AG04450 (cell line): ENCODE results near the gene LDB2. TPM values are rescaled to one million over a fixed set of nuclear protein-coding genes. Genes with fewer than 3 reads are reported as not detected.

Source experiments
- CTCF ChIA-PET: fragments of 300-600, 350-600 bp; formaldehyde crosslinking; extraction: SDS; loops from one replicate; lab custom pipeline; 2022; ENCODE audit warnings: antibody characterized with exemption, inconsistent platforms; lab: Charles Lee
- POLR2A ChIA-PET: fragments of 350-600 bp; formaldehyde crosslinking; extraction: SDS; loops from one replicate; lab custom pipeline; 2021; ENCODE audit warnings: antibody characterized with exemption, inconsistent platforms; lab: Yijun Ruan, JAX
- DNase-seq: peaks from one replicate; pipeline ENCODE4 v3.0.0-alpha.2; 2011; ENCODE audit warnings: low read depth, low spot score
- H3K27ac ChIP-seq: one replicate; pipeline ENCODE4 v1.5.1; 2012; ENCODE audit warnings: low read depth, low read length, control low read depth
- H3K27me3 ChIP-seq: one replicate; pipeline ENCODE4 v1.6.0; 2012; ENCODE audit warnings: low read length; ENCODE audit not compliant: control insufficient read depth, insufficient read depth
- H3K4me3 ChIP-seq: 2 replicates; pipeline ENCODE4 v1.5.1; 2011; ENCODE audit warnings: mild to moderate bottlenecking, low read depth, low read length, control low read depth
- H3K9me3 ChIP-seq: 2 replicates; pipeline ENCODE4 v1.5.1; 2012; ENCODE audit warnings: low read length; ENCODE audit not compliant: control insufficient read depth, insufficient read depth
- CTCF ChIP-seq: IDR thresholded peaks from 2 replicates; pipeline ENCODE4 v1.5.1; 2011; ENCODE audit warnings: low read depth, low read length, control low read depth, inconsistent platforms
- polyA plus RNA-seq: library from polyadenylated mRNA; depleted of rRNA; stranded (reverse); fragments of >200 nt; gene quantifications from 2 replicates; pipeline ENCODE4 v1.2.3, GENCODE V29; 2011

Gene LDB2
- polyA plus RNA-seq, 1 experiment: 180 TPM

- DNase-seq: no peak
- Histone ChIP-seq H3K27me3 (no peaks in the 10 kb centered on the region), H3K4me3 (no peak overlapping the region), H3K9me3 (no peaks in the 10 kb centered on the region; the same call in 1 of the 2 replicates), H3K27ac (peak overlapping the region; percentile 49)
- ChIA-PET POLR2A (no interaction called here), CTCF (no interaction called here)
- no peak for TF ChIP-seq CTCF
Measured at GRCh38 chr4:16691450-16691849, 207.0 kb downstream of the LDB2 start.

GRCh38 chr4:16687845-16688244 is 210.6 kb downstream of the LDB2 start:
- no peak for TF ChIP-seq CTCF
- Histone ChIP-seq H3K27me3 (no peaks in the 10 kb centered on the region), H3K9me3 (no peaks in the 10 kb centered on the region; the same call in 1 of the 2 replicates), H3K27ac (no peak overlapping the region), H3K4me3 (no peak overlapping the region)
- CTCF ChIA-PET: no interaction called here
- POLR2A ChIA-PET: no interaction called here
- DNase-seq: no peak

- ChIA-PET POLR2A (interaction anchor here (1.1 kb wide), 2 partner anchors 9 to 60 kb away, joined by 3 read pairs; no protein-coding TSS in a partner anchor), CTCF (interaction anchor here (1.0 kb wide), 1 partner anchor 761 kb away, joined by 3 read pairs; no protein-coding TSS in a partner anchor)
- TF ChIP-seq CTCF: no peak
- Histone ChIP-seq H3K27ac (peak overlapping the region; percentile 93), H3K9me3 (no peaks in the 10 kb centered on the region; the same call in 1 of the 2 replicates), H3K4me3 (no peak overlapping the region), H3K27me3 (no peaks in the 10 kb centered on the region)
- no peak for DNase-seq
Measured at GRCh38 chr4:16687011-16687410, 211.4 kb downstream of the LDB2 start.

GRCh38 chr4:16686195-16686594 is 212.2 kb downstream of the LDB2 start:
- TF ChIP-seq CTCF: no peak
- Histone ChIP-seq H3K9me3 (no peaks in the 10 kb centered on the region; the same call in 1 of the 2 replicates), H3K27ac (peak overlapping the region; percentile 93), H3K4me3 (no peak overlapping the region), H3K27me3 (no peaks in the 10 kb centered on the region)
- DNase-seq: peak; percentile 86
- POLR2A ChIA-PET: interaction anchor here (1.1 kb wide), 2 partner anchors 10 to 61 kb away, joined by 3 read pairs; no protein-coding TSS in a partner anchor
- CTCF ChIA-PET: interaction anchor here (0.5 to 1.0 kb wide), 2 partner anchors 762 to 1236 kb away, joined by 3 to 4 read pairs; no protein-coding TSS in a partner anchor

GRCh38 chr4:16685536-16685935 is 212.9 kb downstream of the LDB2 start:
- no peak for DNase-seq
- TF ChIP-seq CTCF: no peak
- ChIA-PET CTCF (interaction anchor here (1.6 kb wide), 1 partner anchor 109 kb away, joined by 5 read pairs; no protein-coding TSS in a partner anchor), POLR2A (interaction anchor here (1.3 kb wide), 1 partner anchor 57 kb away, joined by 3 read pairs; no protein-coding TSS in a partner anchor)
- Histone ChIP-seq H3K27me3 (no peaks in the 10 kb centered on the region), H3K4me3 (no peak overlapping the region), H3K9me3 (no peaks in the 10 kb centered on the region; the same call in 1 of the 2 replicates), H3K27ac (peak overlapping the region; percentile 93)
